Nephron progenitor cell (in vitro differentiated cells): Measurements from ENCODE around the gene LGALS3.

ENCODE experiments used
- DNase-seq: peaks from one replicate; pipeline ENCODE4 v3.0.0; 2021
- H3K27ac Mint-ChIP-seq: 2 replicates; pipeline ENCODE4 v1.8.0; 2021; ENCODE audit warnings: mild to moderate bottlenecking, moderate library complexity, mixed read lengths
- H3K27me3 Mint-ChIP-seq: 2 replicates; pipeline ENCODE4 v1.8.0; 2021; ENCODE audit warnings: mild to moderate bottlenecking, low read depth, mixed read lengths; ENCODE audit not compliant: poor library complexity
- H3K36me3 Mint-ChIP-seq: 2 replicates; pipeline ENCODE4 v1.8.0; 2021; ENCODE audit warnings: low read depth, mixed read lengths
- H3K4me1 Mint-ChIP-seq: 2 replicates; pipeline ENCODE4 v1.8.0; 2021; ENCODE audit warnings: mixed read lengths
- H3K4me3 Mint-ChIP-seq: 2 replicates; pipeline ENCODE4 v1.8.0; 2021; ENCODE audit warnings: mild to moderate bottlenecking, moderate library complexity, mixed read lengths
- H3K9me3 Mint-ChIP-seq: 2 replicates; pipeline ENCODE4 v1.8.0; 2021; ENCODE audit warnings: mild to moderate bottlenecking, moderate library complexity, mixed read lengths
- TF ChIP-seq, protein P1 (sequence below): fragments of 200-600 bp; sonication (generic); IDR thresholded peaks from 2 replicates; pipeline ENCODE4 v1.5.0; 2021; ENCODE audit warnings: antibody characterized with exemption

LGALS3 gene

DNA sequence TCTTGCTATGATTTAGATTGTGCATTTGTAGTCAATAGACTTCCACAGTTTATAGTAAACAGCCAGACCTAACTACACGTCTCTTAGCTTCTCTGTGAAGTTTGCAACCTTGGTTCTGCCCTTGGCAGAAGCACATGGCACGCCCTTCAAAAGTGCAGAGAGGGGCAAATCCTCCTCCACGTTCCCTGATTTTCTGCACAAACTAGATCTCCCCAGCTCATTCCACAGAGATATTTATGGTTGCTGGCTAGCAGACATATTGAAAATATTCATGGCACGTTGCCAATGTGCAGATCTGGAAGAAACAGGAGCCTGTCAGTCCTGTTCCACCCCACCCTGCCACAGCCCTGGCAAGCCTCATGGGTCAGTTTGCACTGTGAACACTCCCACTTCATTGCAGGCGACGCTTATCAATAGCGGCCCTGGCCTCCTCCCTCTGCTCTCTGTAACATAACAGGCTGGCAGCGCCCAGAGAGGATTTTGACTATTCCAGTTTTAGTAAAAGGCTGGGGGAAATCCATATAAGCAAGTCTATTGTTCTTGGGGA, 6.5 kb upstream of the LGALS3 start:
- Mint-ChIP-seq H3K36me3 (no peaks in the 10 kb centered on the region), H3K27ac (peak overlapping the region; percentile 27), H3K27me3 (peaks cover 38% of the 10 kb centered on the region), H3K9me3 (no peaks in the 10 kb centered on the region), H3K4me3 (no peak overlapping the region), H3K4me1 (peaks cover 33% of the 10 kb centered on the region)
- TF ChIP-seq, protein P1, sequence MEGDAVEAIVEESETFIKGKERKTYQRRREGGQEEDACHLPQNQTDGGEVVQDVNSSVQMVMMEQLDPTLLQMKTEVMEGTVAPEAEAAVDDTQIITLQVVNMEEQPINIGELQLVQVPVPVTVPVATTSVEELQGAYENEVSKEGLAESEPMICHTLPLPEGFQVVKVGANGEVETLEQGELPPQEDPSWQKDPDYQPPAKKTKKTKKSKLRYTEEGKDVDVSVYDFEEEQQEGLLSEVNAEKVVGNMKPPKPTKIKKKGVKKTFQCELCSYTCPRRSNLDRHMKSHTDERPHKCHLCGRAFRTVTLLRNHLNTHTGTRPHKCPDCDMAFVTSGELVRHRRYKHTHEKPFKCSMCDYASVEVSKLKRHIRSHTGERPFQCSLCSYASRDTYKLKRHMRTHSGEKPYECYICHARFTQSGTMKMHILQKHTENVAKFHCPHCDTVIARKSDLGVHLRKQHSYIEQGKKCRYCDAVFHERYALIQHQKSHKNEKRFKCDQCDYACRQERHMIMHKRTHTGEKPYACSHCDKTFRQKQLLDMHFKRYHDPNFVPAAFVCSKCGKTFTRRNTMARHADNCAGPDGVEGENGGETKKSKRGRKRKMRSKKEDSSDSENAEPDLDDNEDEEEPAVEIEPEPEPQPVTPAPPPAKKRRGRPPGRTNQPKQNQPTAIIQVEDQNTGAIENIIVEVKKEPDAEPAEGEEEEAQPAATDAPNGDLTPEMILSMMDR = no peak
- DNase-seq = no peak

DNA sequence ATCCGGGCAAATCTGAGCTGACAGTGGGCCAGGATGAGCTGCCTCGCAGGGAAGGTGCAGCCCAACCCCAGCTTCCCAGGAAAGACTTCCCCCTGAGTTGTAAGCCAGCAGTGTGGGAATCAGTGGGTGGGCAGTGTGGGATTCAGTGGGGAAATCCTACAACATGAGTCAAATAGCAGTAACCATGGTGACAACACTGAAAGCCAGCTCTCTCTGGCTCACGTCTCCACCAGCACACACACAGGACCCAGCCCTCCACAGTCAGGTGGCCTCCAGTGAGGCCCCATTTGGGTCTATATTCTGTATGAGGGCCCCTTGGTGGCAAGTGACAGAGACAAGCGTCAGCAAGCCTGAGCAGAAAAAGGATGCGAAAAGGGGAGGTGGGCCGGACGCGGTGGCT, 6.0 kb upstream of the LGALS3 start:
- no peaks in the 10 kb centered on the region for H3K36me3 Mint-ChIP-seq
- TF ChIP-seq, protein P1 = no peak
- peaks cover 44% of the 10 kb centered on the region for H3K27me3 Mint-ChIP-seq
- peaks cover 28% of the 10 kb centered on the region for H3K4me1 Mint-ChIP-seq
- H3K9me3 Mint-ChIP-seq = no peaks in the 10 kb centered on the region
- no peak for DNase-seq
- no peak overlapping the region for H3K27ac Mint-ChIP-seq
- no peak overlapping the region for H3K4me3 Mint-ChIP-seq

DNA sequence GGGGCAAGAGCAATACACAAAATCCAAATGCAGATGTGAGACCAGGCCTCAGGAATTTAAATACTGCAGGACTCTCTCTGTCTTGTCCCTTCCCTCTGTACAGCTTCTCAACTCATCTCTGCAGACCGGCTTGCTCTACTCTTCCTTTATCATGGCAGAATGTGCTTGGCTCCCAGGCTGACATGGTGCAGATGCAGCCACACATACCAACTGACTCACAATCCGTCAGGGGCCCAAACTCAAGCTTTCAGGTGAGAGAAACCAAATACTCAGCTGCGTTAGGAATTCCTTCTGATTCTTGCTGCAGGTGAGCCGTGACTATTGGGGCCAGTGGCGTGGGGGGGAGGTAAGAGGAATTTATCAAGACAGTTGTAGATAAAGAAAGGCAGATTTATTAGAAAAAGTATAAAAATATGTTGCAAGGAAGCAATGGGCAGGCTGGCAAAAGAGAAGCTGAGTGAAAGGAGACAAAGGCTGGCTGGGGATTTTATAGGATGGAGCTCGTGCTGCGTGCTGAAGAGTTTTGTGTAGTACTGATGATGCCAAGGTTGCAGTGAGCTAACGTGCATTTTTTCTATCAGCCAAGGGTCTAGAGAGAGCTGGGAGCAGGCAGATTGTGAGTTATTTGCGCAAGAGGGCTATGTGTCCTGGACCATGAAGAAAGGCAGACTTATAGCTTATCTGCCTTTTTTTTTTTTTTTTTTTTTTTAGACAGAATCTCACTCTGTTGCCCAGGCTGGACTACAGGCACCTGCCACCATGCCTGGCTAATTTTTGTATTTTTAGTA, 5.0 kb upstream of the LGALS3 start:
- no peaks in the 10 kb centered on the region for H3K36me3 Mint-ChIP-seq
- peaks cover 27% of the 10 kb centered on the region for H3K4me1 Mint-ChIP-seq
- DNase-seq = no peak
- H3K27me3 Mint-ChIP-seq = peaks cover 52% of the 10 kb centered on the region
- H3K9me3 Mint-ChIP-seq = no peaks in the 10 kb centered on the region
- no peak overlapping the region for H3K27ac Mint-ChIP-seq
- TF ChIP-seq, protein P1 = no peak
- no peak overlapping the region for H3K4me3 Mint-ChIP-seq

DNA sequence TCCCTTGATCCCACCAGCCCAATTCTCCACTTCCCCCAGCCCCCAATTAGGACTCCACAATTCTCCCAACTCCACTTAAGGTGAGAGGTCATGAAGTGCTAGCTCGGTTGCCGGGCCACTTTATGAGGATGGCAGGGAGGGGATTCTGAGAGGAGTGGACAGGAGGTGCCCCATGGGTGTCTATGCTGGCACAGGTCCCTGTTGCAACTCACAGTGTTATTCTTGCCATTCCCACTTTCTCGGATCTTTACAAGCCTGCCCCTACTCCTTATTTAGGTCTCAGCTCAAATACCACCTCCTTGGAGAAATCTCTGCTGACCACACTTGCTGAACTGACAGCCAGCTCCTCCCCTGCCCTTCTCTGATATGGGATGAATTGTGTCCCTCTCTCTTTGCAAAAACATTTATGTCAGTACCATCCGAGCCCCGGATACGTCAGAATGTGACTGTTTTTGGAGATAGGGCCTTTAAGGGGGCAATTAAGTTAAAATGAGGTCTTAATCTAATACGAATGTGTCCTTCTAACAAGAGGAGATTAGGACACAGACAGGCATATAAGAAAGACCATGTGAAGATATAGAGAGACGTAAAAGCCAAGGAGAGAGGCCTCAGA, 4.2 kb upstream of the LGALS3 start:
- no peaks in the 10 kb centered on the region for H3K9me3 Mint-ChIP-seq
- H3K4me3 Mint-ChIP-seq = no peak overlapping the region
- TF ChIP-seq, protein P1 = no peak
- DNase-seq = no peak
- H3K4me1 Mint-ChIP-seq = peaks cover 28% of the 10 kb centered on the region
- H3K27ac Mint-ChIP-seq = no peak overlapping the region
- H3K36me3 Mint-ChIP-seq = no peaks in the 10 kb centered on the region
- H3K27me3 Mint-ChIP-seq = peaks cover 58% of the 10 kb centered on the region

DNA sequence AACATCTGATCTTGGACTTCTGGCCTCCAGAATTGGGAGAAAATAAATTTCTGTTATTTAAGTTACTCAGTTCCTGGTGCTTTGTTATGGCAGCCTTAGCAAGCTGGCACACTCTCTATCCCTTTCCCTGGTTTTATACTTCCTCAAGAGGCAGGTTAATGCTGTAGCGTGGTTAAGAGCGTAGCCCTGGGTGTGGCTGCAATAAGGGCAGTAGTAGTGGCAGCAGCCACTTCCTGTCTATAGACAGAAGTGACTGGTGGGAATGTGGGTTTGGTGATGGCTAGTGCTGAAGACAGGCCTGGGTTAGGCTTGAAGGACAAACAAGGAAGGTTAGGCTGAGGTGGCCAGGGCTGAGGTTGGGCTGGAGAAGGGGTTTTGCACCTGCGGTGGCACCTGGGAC, 3.6 kb upstream of the LGALS3 start:
- TF ChIP-seq, protein P1 = no peak
- peaks cover 32% of the 10 kb centered on the region for H3K4me1 Mint-ChIP-seq
- no peak overlapping the region for H3K27ac Mint-ChIP-seq
- H3K4me3 Mint-ChIP-seq = no peak overlapping the region
- peaks cover 64% of the 10 kb centered on the region for H3K27me3 Mint-ChIP-seq
- DNase-seq = no peak
- no peaks in the 10 kb centered on the region for H3K9me3 Mint-ChIP-seq
- H3K36me3 Mint-ChIP-seq = no peaks in the 10 kb centered on the region
